Loucy (cell line): ENCODE data around the gene SUN2.

Experiments used
- H2AFZ ChIP-seq: fragments of 200-600 bp; sonication (generic); 2 replicates; pipeline ENCODE4 v1.6.0; 2016; ENCODE audit warnings: antibody characterized with exemption, mild to moderate bottlenecking, low read length, moderate library complexity
- H3F3A ChIP-seq: fragments of 200-600 bp; 2 replicates; pipeline ENCODE4 v1.6.0; 2016; ENCODE audit warnings: antibody characterized with exemption, low read depth, mild to moderate bottlenecking
- H3K27me3 ChIP-seq: fragments of 200-600 bp; sonication (generic); 2 replicates; pipeline ENCODE4 v1.6.1; 2014; ENCODE audit warnings: low read length, mild to moderate bottlenecking; ENCODE audit not compliant: insufficient read depth, poor library complexity, severe bottlenecking
- H3K36me3 ChIP-seq: fragments of 200-600 bp; sonication (generic); 2 replicates; pipeline ENCODE4 v1.6.1; 2016; ENCODE audit warnings: low read length; ENCODE audit not compliant: insufficient read depth
- H3K4me1 ChIP-seq: fragments of 200-600 bp; sonication (generic); 2 replicates; pipeline ENCODE4 v1.5.1; 2014; ENCODE audit warnings: low read length, mild to moderate bottlenecking; ENCODE audit not compliant: insufficient read depth, poor library complexity, severe bottlenecking
- H3K4me2 ChIP-seq: fragments of 200-600 bp; sonication (generic); 2 replicates; pipeline ENCODE4 v1.6.0; 2014; ENCODE audit warnings: antibody characterized with exemption, low read length, low read depth, mild to moderate bottlenecking; ENCODE audit not compliant: poor library complexity, severe bottlenecking
- H3K4me3 ChIP-seq: fragments of 200-600 bp; sonication (generic); 2 replicates; pipeline ENCODE4 v1.5.1; 2014; ENCODE audit warnings: low read length, mild to moderate bottlenecking, mixed read lengths; ENCODE audit not compliant: poor library complexity, severe bottlenecking
- H3K79me2 ChIP-seq: fragments of 200-600 bp; sonication (generic); 2 replicates; pipeline ENCODE4 v1.6.1; 2014; ENCODE audit warnings: low read length; ENCODE audit not compliant: insufficient read depth
- H3K9ac ChIP-seq: fragments of 200-600 bp; sonication (generic); 2 replicates; pipeline ENCODE4 v1.6.0; 2014; ENCODE audit warnings: mild to moderate bottlenecking, low read depth, low read length, moderate library complexity; ENCODE audit not compliant: poor library complexity, severe bottlenecking
- H3K9me2 ChIP-seq: fragments of 200-600 bp; sonication (generic); replicated peaks from 2 replicates; pipeline ENCODE4 v1.6.1; 2016; ENCODE audit warnings: low read depth, low read length, mixed read lengths
- H3K9me3 ChIP-seq: fragments of 200-600 bp; sonication (generic); 2 replicates; pipeline ENCODE4 v1.6.1; 2014; ENCODE audit warnings: mild to moderate bottlenecking, antibody characterized with exemption, low read length, low read depth; ENCODE audit not compliant: insufficient read depth
- H4K20me1 ChIP-seq: fragments of 200-600 bp; sonication (generic); 2 replicates; pipeline ENCODE4 v1.6.0; 2014; ENCODE audit warnings: antibody characterized with exemption, low read length, mild to moderate bottlenecking; ENCODE audit not compliant: insufficient read depth, poor library complexity, severe bottlenecking
- EZH2phosphoT487 ChIP-seq: fragments of 200-600 bp; IDR thresholded peaks from 2 replicates; pipeline ENCODE4 v1.6.1; 2018; ENCODE audit warnings: antibody characterized with exemption, mild to moderate bottlenecking, moderate library complexity, borderline replicate concordance
- TF ChIP-seq, protein P1 (sequence below): fragments of 200-600 bp; sonication (generic); conservative IDR thresholded peaks from 2 replicates; pipeline ENCODE4 v1.5.1; 2014; ENCODE audit warnings: mild to moderate bottlenecking, antibody characterized with exemption, low read length

SUN2 gene

DNA sequence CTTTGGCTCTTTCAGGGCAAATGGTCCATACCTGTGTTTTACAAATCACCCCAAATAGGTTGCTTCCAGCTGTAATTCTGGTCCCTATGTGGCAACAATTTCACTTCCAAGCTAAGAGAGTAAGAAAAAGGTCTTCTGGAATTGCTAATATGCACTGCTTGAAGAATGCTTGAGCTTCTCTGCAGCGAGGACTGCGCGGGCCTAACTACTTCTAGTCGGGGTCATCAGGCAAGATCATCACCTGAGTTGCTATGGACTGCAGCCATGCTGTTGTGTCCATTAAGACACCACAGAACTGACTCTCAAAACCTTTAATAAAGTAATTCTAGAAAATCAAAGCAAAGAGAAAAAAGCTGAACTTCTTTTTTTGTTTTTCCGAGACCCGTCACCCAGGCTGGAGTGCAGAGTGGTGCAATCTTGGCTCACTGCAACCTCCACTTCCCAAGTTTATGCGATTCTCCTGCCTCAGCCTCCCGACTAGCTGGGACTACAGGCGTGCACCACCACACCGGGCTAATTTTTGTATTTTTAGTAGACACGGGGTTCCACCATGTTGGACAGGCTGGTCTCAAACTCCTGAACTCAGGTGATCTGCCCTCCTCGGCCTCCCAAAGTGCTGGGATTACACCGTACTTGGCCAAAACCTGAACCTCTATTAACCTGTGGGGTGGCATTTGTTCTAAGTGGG is 57.2 kb downstream of the SUN2 start:
- Histone ChIP-seq H3K4me2 (peak overlapping the region; percentile 99), H3F3A (0 out of 2 replicates have a peak, but pooled peaks cover 3% of the 10 kb centered on the region), H3K27me3 (no peaks in the 10 kb centered on the region), H3K4me1 (peaks cover 62% of the 10 kb centered on the region), H3K9me2 (no peaks in the 10 kb centered on the region), H2AFZ (no peak overlapping the region), H3K9me3 (no peaks in the 10 kb centered on the region), H3K36me3 (no peaks in the 10 kb centered on the region), H3K4me3 (peak overlapping the region; percentile 94), H3K9ac (peak overlapping the region; percentile 97), H3K79me2 (peaks cover 69% of the 10 kb centered on the region), H4K20me1 (peaks cover 22% of the 10 kb centered on the region)
- TF ChIP-seq EZH2phosphoT487 = no peak
- TF ChIP-seq, protein P1, sequence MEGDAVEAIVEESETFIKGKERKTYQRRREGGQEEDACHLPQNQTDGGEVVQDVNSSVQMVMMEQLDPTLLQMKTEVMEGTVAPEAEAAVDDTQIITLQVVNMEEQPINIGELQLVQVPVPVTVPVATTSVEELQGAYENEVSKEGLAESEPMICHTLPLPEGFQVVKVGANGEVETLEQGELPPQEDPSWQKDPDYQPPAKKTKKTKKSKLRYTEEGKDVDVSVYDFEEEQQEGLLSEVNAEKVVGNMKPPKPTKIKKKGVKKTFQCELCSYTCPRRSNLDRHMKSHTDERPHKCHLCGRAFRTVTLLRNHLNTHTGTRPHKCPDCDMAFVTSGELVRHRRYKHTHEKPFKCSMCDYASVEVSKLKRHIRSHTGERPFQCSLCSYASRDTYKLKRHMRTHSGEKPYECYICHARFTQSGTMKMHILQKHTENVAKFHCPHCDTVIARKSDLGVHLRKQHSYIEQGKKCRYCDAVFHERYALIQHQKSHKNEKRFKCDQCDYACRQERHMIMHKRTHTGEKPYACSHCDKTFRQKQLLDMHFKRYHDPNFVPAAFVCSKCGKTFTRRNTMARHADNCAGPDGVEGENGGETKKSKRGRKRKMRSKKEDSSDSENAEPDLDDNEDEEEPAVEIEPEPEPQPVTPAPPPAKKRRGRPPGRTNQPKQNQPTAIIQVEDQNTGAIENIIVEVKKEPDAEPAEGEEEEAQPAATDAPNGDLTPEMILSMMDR = no peak

DNA sequence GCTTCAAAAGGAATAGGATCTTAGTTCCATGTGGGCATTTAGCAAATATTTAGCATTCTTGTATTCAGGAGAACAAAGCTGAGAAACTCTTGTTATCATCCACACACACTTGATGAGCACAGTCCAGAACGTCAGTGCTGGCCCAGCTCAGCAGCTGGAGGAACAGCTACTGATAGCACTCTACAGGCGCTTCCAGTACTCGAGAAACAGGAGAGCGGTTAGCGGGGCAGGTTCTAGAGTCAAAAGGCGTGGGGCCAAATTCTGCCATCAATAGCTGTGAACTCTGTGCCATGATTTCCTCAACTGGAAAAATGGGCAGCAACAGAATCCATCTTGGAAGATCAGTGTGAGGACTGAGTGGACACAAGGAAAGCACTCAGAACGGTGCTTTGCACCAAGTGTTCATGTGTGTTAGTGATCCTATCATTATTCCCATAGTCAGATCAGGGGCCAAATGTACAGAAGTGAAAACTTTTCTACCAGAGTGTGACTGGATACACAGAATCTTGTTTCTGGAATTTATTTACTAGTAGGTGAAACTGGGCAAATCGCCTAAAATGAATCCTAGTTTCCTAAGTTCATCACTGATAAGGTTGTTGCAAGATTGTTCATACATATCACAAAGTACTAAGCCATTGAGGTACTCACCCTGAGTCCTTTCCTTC is 58.2 kb downstream of the SUN2 start:
- peak overlapping the region; percentile 97 for H3K9ac ChIP-seq
- peaks cover 22% of the 10 kb centered on the region for H4K20me1 ChIP-seq
- peaks cover 77% of the 10 kb centered on the region for H3K79me2 ChIP-seq
- no peaks in the 10 kb centered on the region for H3K9me3 ChIP-seq
- TF ChIP-seq, protein P1 = no peak
- no peaks in the 10 kb centered on the region for H3K36me3 ChIP-seq
- no peaks in the 10 kb centered on the region for H3K9me2 ChIP-seq
- H3K4me1 ChIP-seq = peaks cover 70% of the 10 kb centered on the region
- H3K4me2 ChIP-seq = peak overlapping the region; percentile 99
- no peaks in the 10 kb centered on the region for H3K27me3 ChIP-seq
- H3F3A ChIP-seq = no peaks in the 10 kb centered on the region
- H2AFZ ChIP-seq = no peak overlapping the region
- peak overlapping the region; percentile 94 for H3K4me3 ChIP-seq

DNA sequence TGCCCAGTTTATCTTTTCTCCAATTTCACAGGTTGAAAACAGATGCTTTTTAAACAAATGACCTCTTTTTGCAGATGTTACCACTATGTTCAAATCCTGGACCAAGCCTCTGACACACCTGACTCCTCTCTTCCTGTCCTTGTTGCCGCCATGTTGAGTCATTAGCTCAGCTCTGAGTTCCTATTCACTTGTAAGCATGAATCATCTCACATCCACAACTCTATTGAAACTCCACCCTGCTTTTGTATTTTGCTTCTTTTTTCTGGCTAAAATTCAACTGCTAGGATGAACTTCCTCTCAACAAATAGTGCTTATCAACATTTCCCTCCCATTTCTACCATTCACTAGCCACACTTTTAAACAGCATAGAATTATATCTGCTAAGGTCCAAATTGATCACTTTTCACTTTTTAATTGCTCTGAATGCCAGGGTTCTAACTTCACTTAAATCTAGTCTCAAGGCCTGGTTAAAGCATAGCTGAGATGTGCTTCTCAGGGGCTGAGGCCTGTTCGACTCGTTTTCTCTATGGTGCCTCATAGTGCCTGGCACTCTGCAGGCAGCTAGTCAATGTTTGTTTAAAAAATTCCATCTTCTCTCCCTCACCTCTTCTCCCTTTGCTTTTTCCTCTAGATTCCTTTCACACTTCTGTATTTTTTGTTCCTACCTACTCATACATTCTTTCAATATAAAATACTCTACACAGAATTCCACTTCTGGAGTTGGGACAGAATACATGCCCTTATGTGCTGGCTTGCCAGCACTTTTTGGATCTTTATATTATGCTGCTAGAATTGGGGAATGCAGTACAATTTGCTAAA is 59.0 kb downstream of the SUN2 start:
- peak overlapping the region; percentile 94 for H3K4me3 ChIP-seq
- peak overlapping the region; percentile 99 for H3K4me2 ChIP-seq
- peaks cover 81% of the 10 kb centered on the region for H3K79me2 ChIP-seq
- peaks cover 26% of the 10 kb centered on the region for H4K20me1 ChIP-seq
- H3K9ac ChIP-seq = peak overlapping the region; percentile 97
- H3K27me3 ChIP-seq = no peaks in the 10 kb centered on the region
- H3K9me2 ChIP-seq = no peaks in the 10 kb centered on the region
- TF ChIP-seq, protein P1 = no peak
- no peak for TF ChIP-seq EZH2phosphoT487
- H3K36me3 ChIP-seq = no peaks in the 10 kb centered on the region
- no peak overlapping the region for H2AFZ ChIP-seq
- H3K4me1 ChIP-seq = peaks cover 70% of the 10 kb centered on the region
- no peaks in the 10 kb centered on the region for H3K9me3 ChIP-seq
- no peaks in the 10 kb centered on the region for H3F3A ChIP-seq
